Trophoblast cell (in vitro differentiated cells and primary cell): ENCODE data around the gene RANBP1.

ENCODE experiments used
- DNase-seq, 2 donors: peaks; one replicate each; pipeline ENCODE4 v3.0.0-alpha.2; 2016
- H2AFZ ChIP-seq: 2 replicates; pipeline ENCODE4 v1.6.1; 2013; ENCODE audit warnings: low read length, moderate library complexity, mild to moderate bottlenecking; ENCODE audit not compliant: insufficient read depth, poor library complexity
- H2AK5ac ChIP-seq: 2 replicates; pipeline ENCODE4 v1.6.1; 2013; ENCODE audit warnings: mild to moderate bottlenecking, low read length
- H2BK120ac ChIP-seq: 2 replicates; pipeline ENCODE4 v1.6.1; 2013; ENCODE audit warnings: low read length, mild to moderate bottlenecking, moderate library complexity; ENCODE audit not compliant: insufficient read depth, poor library complexity
- H2BK12ac ChIP-seq: 2 replicates; pipeline ENCODE4 v1.6.1; 2013; ENCODE audit warnings: mild to moderate bottlenecking, low read length, moderate library complexity
- H2BK5ac ChIP-seq: 2 replicates; pipeline ENCODE4 v1.6.1; 2013; ENCODE audit warnings: low read length, low read depth, moderate library complexity, mild to moderate bottlenecking; ENCODE audit not compliant: poor library complexity
- H3K14ac ChIP-seq: 2 replicates; pipeline ENCODE4 v1.6.1; 2013; ENCODE audit warnings: mild to moderate bottlenecking, low read length
- H3K18ac ChIP-seq: 2 replicates; pipeline ENCODE4 v1.6.1; 2013; ENCODE audit warnings: mild to moderate bottlenecking, low read length
- H3K23ac ChIP-seq: 2 replicates; pipeline ENCODE4 v1.6.1; 2013; ENCODE audit warnings: low read length
- H3K27ac ChIP-seq: 2 replicates; pipeline ENCODE4 v1.5.1; 2013; ENCODE audit warnings: low read depth, mild to moderate bottlenecking, inconsistent platforms, low read length, moderate library complexity
- H3K27me3 ChIP-seq: 2 replicates; pipeline ENCODE4 v1.6.1; 2013; ENCODE audit warnings: inconsistent platforms, mild to moderate bottlenecking, low read length, moderate library complexity; ENCODE audit not compliant: insufficient read depth
- H3K36me3 ChIP-seq, 2 experiments: 1 replicate in 1 of 2; 2 replicates in 1 of 2; pipeline ENCODE4 v1.6.1; 2013; ENCODE audit warnings: low read length in 2 of 2, mild to moderate bottlenecking in 2 of 2, moderate library complexity in 1 of 2; ENCODE audit not compliant: insufficient read depth in 2 of 2, control insufficient read depth in 1 of 2
- H3K4ac ChIP-seq: 2 replicates; pipeline ENCODE4 v1.6.1; 2013; ENCODE audit warnings: low read depth, mild to moderate bottlenecking, low read length, moderate library complexity
- H3K4me1 ChIP-seq, 2 experiments: 1 replicate in 1 of 2; 2 replicates in 1 of 2; pipeline ENCODE4 v1.6.1; 2013; ENCODE audit warnings: low read length in 2 of 2, mild to moderate bottlenecking in 2 of 2, moderate library complexity in 1 of 2; ENCODE audit not compliant: insufficient read depth in 2 of 2, control insufficient read depth in 1 of 2
- H3K4me2 ChIP-seq: 2 replicates; pipeline ENCODE4 v1.6.1; 2013; ENCODE audit warnings: inconsistent platforms, mild to moderate bottlenecking, low read length, moderate library complexity
- H3K4me3 ChIP-seq: 2 replicates; pipeline ENCODE4 v1.5.1; 2013; ENCODE audit warnings: mild to moderate bottlenecking, low read depth, low read length, inconsistent platforms
- H3K79me1 ChIP-seq: one replicate; pipeline ENCODE4 v1.6.1; 2013; ENCODE audit warnings: low read length
- H3K79me2 ChIP-seq: 2 replicates; pipeline ENCODE4 v1.6.1; 2013; ENCODE audit warnings: low read length, mild to moderate bottlenecking; ENCODE audit not compliant: control insufficient read depth, insufficient read depth, poor library complexity
- H3K9ac ChIP-seq: 2 replicates; pipeline ENCODE4 v1.6.1; 2013; ENCODE audit warnings: mild to moderate bottlenecking, low read length
- H3K9me3 ChIP-seq: 2 replicates; pipeline ENCODE4 v1.6.1; 2013; ENCODE audit warnings: low read depth, mild to moderate bottlenecking, control low read depth, inconsistent platforms, low read length; ENCODE audit not compliant: insufficient read depth
- H4K12ac ChIP-seq: 2 replicates; pipeline ENCODE4 v1.6.1; 2013; ENCODE audit warnings: low read depth, mild to moderate bottlenecking, low read length, moderate library complexity
- H4K8ac ChIP-seq: 2 replicates; pipeline ENCODE4 v1.6.1; 2013; ENCODE audit warnings: low read depth, mild to moderate bottlenecking, low read length, moderate library complexity
- H4K91ac ChIP-seq: one replicate; pipeline ENCODE4 v1.6.1; 2013; ENCODE audit warnings: low read depth, mild to moderate bottlenecking, low read length, moderate library complexity
- WGBS: extraction: QIAGEN DNeasy Blood & Tissue Kit; methylation state at CpG from one replicate; pipeline ENCODE4 v1.1.7; 2013; ENCODE audit warnings: missing lambda C conversion rate; ENCODE audit not compliant: insufficient read length, insufficient coverage; ENCODE audit errors: extremely low coverage; 5-methylcytosine and 5-hydroxymethylcytosine counted together

Gene RANBP1

GRCh38 chr22:20151276-20151588 is 35.3 kb downstream of the RANBP1 start:
- H3K79me1 ChIP-seq: no peaks in the 10 kb centered on the region
- no peak overlapping the region for H3K18ac ChIP-seq
- no peak overlapping the region for H2BK12ac ChIP-seq
- H4K8ac ChIP-seq: no peak overlapping the region
- no peak overlapping the region for H2AK5ac ChIP-seq
- H3K79me2 ChIP-seq: no peaks in the 10 kb centered on the region
- H4K91ac ChIP-seq: no peak overlapping the region
- H3K4me3 ChIP-seq: no peak overlapping the region
- no peaks in the 10 kb centered on the region for H3K4me1 ChIP-seq
- no peak overlapping the region for H3K9ac ChIP-seq
- H3K9me3 ChIP-seq: no peaks in the 10 kb centered on the region
- no peak overlapping the region for H3K14ac ChIP-seq
- H4K12ac ChIP-seq: no peak overlapping the region
- no peak overlapping the region for H3K4ac ChIP-seq
- no CpG with 5 or more reads among the region's 4 CpGs for WGBS
- DNase-seq: peak in 1 of 2 donors; percentile 6
- H2BK120ac ChIP-seq: no peak overlapping the region
- H3K27ac ChIP-seq: no peak overlapping the region
- H2AFZ ChIP-seq: no peak overlapping the region
- no peak overlapping the region for H3K23ac ChIP-seq
- H3K36me3 ChIP-seq: no peaks in the 10 kb centered on the region
- H3K27me3 ChIP-seq: no peaks in the 10 kb centered on the region
- H3K4me2 ChIP-seq: no peak overlapping the region
- H2BK5ac ChIP-seq: no peak overlapping the region

DNA sequence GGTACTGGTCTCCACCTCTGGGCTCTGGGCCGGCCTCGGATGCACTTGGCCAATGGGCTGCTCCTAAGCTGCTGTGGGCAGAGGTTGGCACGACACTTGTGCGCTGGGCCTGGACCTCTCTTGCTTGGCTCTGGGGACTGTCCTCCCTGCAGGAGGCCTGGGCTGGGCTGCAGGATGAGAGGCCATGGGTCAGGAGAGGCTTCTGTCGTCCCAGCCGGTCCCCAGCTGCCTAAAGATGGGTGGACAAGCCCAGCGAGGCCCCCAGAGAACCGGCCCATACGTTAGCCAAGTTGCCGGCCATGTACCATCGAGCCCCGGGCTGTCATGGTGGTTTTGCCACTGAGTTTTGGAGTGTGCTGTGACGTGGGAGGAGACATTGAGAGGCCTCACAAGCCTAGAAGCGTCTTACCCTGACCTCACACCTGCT is 36.6 kb downstream of the RANBP1 start:
- no peak overlapping the region for H4K12ac ChIP-seq
- no peak overlapping the region for H3K9ac ChIP-seq
- DNase-seq: no peak
- no peak overlapping the region for H3K4me3 ChIP-seq
- H3K4me2 ChIP-seq: no peak overlapping the region
- H4K8ac ChIP-seq: no peak overlapping the region
- H3K36me3 ChIP-seq: no peaks in the 10 kb centered on the region
- no peak overlapping the region for H2BK5ac ChIP-seq
- no peaks in the 10 kb centered on the region for H3K79me2 ChIP-seq
- H2BK120ac ChIP-seq: no peak overlapping the region
- H2AFZ ChIP-seq: no peak overlapping the region
- H3K79me1 ChIP-seq: no peaks in the 10 kb centered on the region
- no CpG with 5 or more reads among the region's 14 CpGs for WGBS
- H3K4me1 ChIP-seq: no peaks in the 10 kb centered on the region
- H3K18ac ChIP-seq: no peak overlapping the region
- H3K27ac ChIP-seq: no peak overlapping the region
- no peak overlapping the region for H2BK12ac ChIP-seq
- H3K23ac ChIP-seq: no peak overlapping the region
- H3K9me3 ChIP-seq: no peaks in the 10 kb centered on the region
- no peak overlapping the region for H3K4ac ChIP-seq
- H3K27me3 ChIP-seq: no peaks in the 10 kb centered on the region
- H4K91ac ChIP-seq: no peak overlapping the region
- H3K14ac ChIP-seq: no peak overlapping the region
- no peak overlapping the region for H2AK5ac ChIP-seq

- Histone ChIP-seq H4K91ac (no peak overlapping the region), H3K18ac (no peak overlapping the region), H3K14ac (no peak overlapping the region), H3K79me2 (no peaks in the 10 kb centered on the region), H4K12ac (no peak overlapping the region), H3K79me1 (no peaks in the 10 kb centered on the region), H2AK5ac (no peak overlapping the region), H3K4me1 (no peaks in the 10 kb centered on the region), H3K4ac (no peak overlapping the region), H3K4me3 (no peak overlapping the region), H3K27me3 (no peaks in the 10 kb centered on the region), H4K8ac (no peak overlapping the region), H2BK12ac (no peak overlapping the region), H3K4me2 (no peak overlapping the region), H3K9me3 (no peaks in the 10 kb centered on the region), H3K27ac (no peak overlapping the region), H3K23ac (no peak overlapping the region), H3K9ac (no peak overlapping the region), H2AFZ (no peak overlapping the region), H3K36me3 (no peaks in the 10 kb centered on the region), H2BK120ac (no peak overlapping the region), H2BK5ac (no peak overlapping the region)
- DNase-seq: no peak
- WGBS: no CpG with 5 or more reads among the region's 16 CpGs
Observed at GRCh38 chr22:20153945-20154344, 38.0 kb downstream of the RANBP1 start.

DNA sequence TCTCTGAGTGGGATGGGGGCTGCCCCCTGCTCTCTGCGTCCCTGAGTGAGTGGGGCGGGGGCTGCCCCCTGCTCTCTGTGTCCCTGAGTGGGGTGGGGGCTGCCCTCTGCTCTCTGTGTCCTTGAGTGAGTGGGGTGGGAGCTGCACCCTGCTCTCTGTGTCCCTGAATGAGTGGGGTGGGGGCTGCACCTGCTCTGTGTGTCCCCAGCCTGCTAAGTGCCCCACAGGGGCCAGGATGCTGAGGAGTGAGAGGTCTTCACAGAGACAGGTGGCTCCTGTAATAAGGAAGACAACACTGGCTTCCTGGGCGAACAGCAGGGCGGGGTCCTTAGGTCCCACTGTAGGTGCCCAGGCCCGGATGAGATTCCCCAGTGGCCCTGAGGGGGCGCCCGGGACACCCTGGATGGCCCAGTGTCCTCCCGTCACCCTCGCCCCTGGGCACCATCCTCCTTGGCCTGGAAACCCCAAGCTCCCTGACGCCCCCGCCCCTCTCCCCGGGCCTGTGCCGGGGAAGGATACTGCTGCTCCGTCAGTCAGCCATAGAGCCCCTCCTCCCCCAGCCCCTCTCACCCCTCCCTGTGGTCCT is 38.8 kb downstream of the RANBP1 start:
- Histone ChIP-seq H3K9me3 (no peaks in the 10 kb centered on the region), H4K91ac (no peak overlapping the region), H3K79me2 (no peaks in the 10 kb centered on the region), H3K79me1 (no peaks in the 10 kb centered on the region), H3K23ac (no peak overlapping the region), H3K36me3 (no peaks in the 10 kb centered on the region), H3K4me1 (no peaks in the 10 kb centered on the region), H3K27me3 (no peaks in the 10 kb centered on the region), H3K14ac (no peak overlapping the region), H3K9ac (no peak overlapping the region), H3K4ac (no peak overlapping the region), H2BK5ac (no peak overlapping the region), H3K4me2 (no peak overlapping the region), H2AK5ac (no peak overlapping the region), H2AFZ (no peak overlapping the region), H2BK12ac (no peak overlapping the region), H3K18ac (no peak overlapping the region), H3K27ac (no peak overlapping the region), H4K12ac (no peak overlapping the region), H4K8ac (no peak overlapping the region), H3K4me3 (no peak overlapping the region), H2BK120ac (no peak overlapping the region)
- WGBS: no CpG with 5 or more reads among the region's 14 CpGs
- DNase-seq: no peak
